GM21447 (cell line): ENCODE data around the gene PDE3B.

Source experiments
- ATAC-seq: cut with Tn5 transposase; IDR thresholded peaks from one replicate; pipeline ENCODE4 v1.9.1; 2021; ENCODE audit not compliant: unreplicated experiment

Gene PDE3B

DNA sequence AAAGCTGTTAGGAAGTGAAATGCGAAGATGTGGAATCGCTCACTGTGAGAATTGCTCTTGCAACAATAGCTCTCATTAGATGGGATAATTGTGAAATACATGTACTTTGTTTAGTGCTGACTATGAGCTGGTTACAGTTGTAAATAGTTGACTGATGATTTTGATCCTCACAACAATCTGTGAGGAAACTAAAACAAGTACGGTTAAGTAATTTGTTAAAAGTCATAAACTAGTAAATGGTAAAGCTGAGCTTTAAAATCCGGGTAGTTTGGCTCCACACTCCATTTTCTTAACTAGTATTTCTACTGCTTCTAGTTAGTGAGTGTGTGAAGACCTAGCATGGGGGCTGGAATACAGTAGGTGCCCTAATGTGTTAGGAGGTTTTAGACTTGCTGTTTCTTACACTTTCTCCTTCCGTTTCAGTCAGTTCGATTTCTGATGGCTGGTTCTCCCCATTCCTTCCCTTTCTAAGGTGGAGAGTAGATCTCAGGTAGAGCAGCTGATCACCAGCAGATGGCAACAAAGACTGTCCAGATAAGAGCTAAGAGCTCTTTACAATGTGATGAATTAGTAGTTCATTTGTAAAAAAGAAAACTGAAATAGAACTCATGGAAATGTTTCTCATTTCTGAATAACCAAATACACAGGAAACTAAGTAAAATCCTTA, 264.7 kb downstream of the PDE3B start:
- no peak for ATAC-seq

DNA sequence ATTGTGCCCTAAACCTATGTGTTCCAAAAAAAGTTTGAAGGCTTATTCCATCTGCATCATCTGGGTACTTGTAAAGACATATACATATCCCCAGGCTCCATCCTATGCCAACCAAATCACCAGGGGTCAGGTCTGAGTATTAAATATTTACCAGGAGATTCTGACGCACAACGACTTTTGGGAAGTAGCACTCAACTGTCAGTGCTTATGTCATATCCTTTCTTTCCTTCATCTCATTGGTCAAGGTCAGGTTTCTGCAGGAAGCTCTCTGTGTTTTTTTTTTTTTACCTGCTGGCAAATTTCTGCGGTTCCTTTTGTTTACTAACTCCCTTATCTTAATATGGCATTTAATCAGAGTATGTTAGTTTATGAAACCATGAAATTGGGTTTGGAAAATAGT, 270.9 kb downstream of the PDE3B start:
- ATAC-seq: no peak

DNA sequence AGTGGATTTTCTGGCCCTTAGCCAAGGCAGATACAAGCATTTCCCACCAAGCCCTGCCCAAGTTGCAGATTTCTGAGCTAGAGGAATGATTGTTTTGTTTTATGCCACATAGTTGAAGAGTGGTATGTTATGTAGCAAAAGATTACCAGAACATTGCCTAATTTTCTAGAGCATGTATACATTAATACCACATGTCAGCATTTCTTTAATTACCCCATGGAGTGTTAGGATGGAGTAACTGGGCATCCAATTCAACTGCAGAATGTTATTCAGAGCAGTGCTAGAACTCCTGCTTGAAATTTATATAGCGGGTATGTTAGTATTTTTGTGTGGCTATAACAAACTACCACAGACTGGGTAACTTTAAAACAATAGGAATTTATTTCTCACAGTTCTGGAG, 272.8 kb downstream of the PDE3B start:
- no peak for ATAC-seq
